AG04450 (cell line): ENCODE data around the gene STAB2. TPM values are rescaled to one million over a fixed set of nuclear protein-coding genes. Genes with fewer than 3 reads are reported as not detected.

Experiments
- CTCF ChIA-PET: fragments of 300-600, 350-600 bp; formaldehyde crosslinking; extraction: SDS; loops from one replicate; lab custom pipeline; 2022; ENCODE audit warnings: antibody characterized with exemption, inconsistent platforms; lab: Charles Lee
- POLR2A ChIA-PET: fragments of 350-600 bp; formaldehyde crosslinking; extraction: SDS; loops from one replicate; lab custom pipeline; 2021; ENCODE audit warnings: antibody characterized with exemption, inconsistent platforms; lab: Yijun Ruan, JAX
- DNase-seq: peaks from one replicate; pipeline ENCODE4 v3.0.0-alpha.2; 2011; ENCODE audit warnings: low read depth, low spot score
- H3K27ac ChIP-seq: one replicate; pipeline ENCODE4 v1.5.1; 2012; ENCODE audit warnings: low read depth, low read length, control low read depth
- H3K27me3 ChIP-seq: one replicate; pipeline ENCODE4 v1.6.0; 2012; ENCODE audit warnings: low read length; ENCODE audit not compliant: control insufficient read depth, insufficient read depth
- H3K4me3 ChIP-seq: 2 replicates; pipeline ENCODE4 v1.5.1; 2011; ENCODE audit warnings: mild to moderate bottlenecking, low read depth, low read length, control low read depth
- H3K9me3 ChIP-seq: 2 replicates; pipeline ENCODE4 v1.5.1; 2012; ENCODE audit warnings: low read length; ENCODE audit not compliant: control insufficient read depth, insufficient read depth
- polyA plus RNA-seq: library from polyadenylated mRNA; depleted of rRNA; stranded (reverse); fragments of >200 nt; gene quantifications from 2 replicates; pipeline ENCODE4 v1.2.3, GENCODE V29; 2011
- TF ChIP-seq, protein P1 (sequence below): IDR thresholded peaks from 2 replicates; pipeline ENCODE4 v1.5.1; 2011; ENCODE audit warnings: low read depth, low read length, control low read depth, inconsistent platforms

Gene STAB2
- polyA plus RNA-seq, 1 experiment: not detected

DNA sequence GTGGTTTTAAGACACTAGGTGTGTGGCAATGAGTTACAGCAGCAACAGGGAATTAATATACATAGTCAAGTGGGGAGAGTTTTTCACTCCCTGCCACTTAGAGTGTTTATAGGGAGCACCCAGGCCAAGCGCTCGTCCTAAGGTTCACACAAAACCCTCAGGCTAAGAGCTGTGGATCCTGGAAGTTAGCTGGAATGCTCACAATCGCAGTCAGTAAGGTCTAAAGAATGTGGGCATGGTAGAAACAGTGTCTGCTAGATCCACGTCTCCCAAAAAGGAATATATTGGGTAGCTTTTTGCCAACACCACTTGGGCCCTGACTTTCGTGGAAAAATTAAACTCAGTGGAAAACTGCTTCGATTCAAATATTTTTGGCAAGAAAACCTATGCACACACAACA lies 36.6 kb downstream of the STAB2 start:
- no peak overlapping the region for H3K27ac ChIP-seq
- POLR2A ChIA-PET: no interaction called here
- TF ChIP-seq, protein P1, sequence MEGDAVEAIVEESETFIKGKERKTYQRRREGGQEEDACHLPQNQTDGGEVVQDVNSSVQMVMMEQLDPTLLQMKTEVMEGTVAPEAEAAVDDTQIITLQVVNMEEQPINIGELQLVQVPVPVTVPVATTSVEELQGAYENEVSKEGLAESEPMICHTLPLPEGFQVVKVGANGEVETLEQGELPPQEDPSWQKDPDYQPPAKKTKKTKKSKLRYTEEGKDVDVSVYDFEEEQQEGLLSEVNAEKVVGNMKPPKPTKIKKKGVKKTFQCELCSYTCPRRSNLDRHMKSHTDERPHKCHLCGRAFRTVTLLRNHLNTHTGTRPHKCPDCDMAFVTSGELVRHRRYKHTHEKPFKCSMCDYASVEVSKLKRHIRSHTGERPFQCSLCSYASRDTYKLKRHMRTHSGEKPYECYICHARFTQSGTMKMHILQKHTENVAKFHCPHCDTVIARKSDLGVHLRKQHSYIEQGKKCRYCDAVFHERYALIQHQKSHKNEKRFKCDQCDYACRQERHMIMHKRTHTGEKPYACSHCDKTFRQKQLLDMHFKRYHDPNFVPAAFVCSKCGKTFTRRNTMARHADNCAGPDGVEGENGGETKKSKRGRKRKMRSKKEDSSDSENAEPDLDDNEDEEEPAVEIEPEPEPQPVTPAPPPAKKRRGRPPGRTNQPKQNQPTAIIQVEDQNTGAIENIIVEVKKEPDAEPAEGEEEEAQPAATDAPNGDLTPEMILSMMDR: no peak
- no peaks in the 10 kb centered on the region for H3K9me3 ChIP-seq
- H3K27me3 ChIP-seq: no peaks in the 10 kb centered on the region
- DNase-seq: no peak
- CTCF ChIA-PET: no interaction called here
- no peak overlapping the region for H3K4me3 ChIP-seq

DNA sequence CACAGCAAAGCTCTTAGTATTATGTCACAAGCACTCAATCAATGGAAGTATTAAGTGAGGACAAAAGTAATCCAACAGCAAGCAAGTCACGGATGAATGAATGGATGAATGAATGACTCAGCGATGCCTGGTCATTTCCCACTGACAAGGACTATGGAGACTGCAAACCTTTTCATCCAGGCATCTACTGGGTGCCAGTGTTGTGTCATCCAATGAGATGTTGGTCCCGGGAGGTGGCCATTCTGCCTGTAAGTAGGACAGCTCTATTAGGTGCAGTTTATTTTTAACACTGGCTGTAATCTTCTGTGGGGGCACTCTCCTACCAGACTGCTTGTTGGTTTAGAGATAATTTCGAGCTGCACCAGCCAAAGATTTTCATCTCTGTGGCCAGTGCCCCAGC lies 39.4 kb downstream of the STAB2 start:
- TF ChIP-seq, protein P1: peak; percentile 28; the same call in 1 of the 2 replicates
- CTCF ChIA-PET: interaction anchor here (0.9 kb wide), 1 partner anchor 244 kb away, joined by 4 read pairs; no protein-coding TSS in a partner anchor
- no peak overlapping the region for H3K4me3 ChIP-seq
- no peak for DNase-seq
- H3K27ac ChIP-seq: no peak overlapping the region
- no peaks in the 10 kb centered on the region for H3K9me3 ChIP-seq
- POLR2A ChIA-PET: no interaction called here
- H3K27me3 ChIP-seq: peaks cover 1% of the 10 kb centered on the region

DNA sequence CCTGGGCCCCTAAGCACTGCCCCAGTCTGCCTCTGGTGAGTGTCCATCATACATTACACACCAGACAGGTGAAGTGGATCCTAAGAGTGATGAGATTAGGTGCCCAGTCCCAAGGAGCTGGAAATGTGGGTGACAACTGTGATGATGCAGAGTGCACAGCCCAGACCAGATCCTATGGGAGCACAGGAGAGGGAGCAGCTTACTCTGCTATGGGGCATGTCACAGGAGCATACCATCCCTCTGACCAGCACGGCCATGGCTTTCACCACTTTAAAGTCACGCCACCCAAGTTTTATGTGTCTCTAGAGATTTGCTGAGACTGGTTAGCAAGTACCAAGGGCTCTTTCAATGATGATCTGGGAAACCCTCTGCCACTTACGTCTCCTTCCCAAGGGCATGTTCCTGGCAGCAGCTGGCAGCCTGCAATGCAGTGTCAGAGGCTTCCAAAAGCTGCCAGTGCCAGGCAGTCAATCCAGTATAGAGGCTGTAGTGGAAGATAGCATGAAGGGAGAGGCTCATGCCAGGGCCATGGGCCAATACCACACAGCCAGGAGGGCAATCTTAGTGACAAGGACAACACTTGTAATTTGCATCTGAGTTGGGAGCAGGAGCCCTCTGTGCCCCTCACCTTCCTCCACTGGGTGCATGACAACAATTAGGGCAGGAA lies 40.2 kb downstream of the STAB2 start:
- peaks cover 3% of the 10 kb centered on the region for H3K27me3 ChIP-seq
- H3K9me3 ChIP-seq: no peaks in the 10 kb centered on the region; the same call in 1 of the 2 replicates
- ChIA-PET POLR2A (no interaction called here), CTCF (no interaction called here)
- TF ChIP-seq, protein P1: no peak
- no peak for DNase-seq
- no peak overlapping the region for H3K4me3 ChIP-seq
- H3K27ac ChIP-seq: no peak overlapping the region

DNA sequence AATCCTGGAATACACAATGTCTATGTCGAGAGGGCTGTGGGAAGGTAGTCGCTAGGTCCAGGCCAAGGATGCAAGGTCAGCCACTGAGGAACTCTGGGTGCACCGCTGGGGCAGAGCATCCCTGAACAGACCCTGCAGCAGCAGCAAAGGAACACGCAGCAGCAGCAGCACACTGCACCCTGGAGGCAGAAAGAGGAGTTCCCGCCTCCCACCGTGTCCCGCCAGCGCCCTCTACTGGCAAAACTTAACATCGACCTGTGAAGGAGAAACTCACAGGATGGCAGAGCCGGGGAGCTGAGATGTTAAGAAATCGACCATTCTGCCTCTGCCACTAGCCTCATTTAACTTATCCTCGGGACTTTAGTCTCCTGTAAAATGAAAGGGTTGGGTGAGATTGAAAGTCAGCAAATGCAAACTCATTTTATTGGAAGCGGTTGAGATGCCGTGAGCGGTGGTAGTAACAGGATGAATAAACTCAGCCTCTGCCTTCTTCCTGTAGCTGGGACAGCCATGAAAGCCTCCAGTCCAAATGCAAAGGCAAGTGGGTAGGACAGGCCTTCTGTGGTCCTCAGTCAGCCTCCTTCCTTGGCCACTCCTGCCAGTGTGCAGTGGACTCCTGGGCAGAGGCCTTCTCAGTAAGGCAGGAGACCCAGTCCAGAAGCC lies 45.6 kb downstream of the STAB2 start:
- DNase-seq: no peak
- ChIA-PET POLR2A (no interaction called here), CTCF (interaction anchor here (0.7 to 1.9 kb wide), 5 partner anchors 8 to 238 kb away, joined by 3 to 7 read pairs (median 5); no protein-coding TSS in a partner anchor)
- TF ChIP-seq, protein P1: peak; percentile 78
- H3K27ac ChIP-seq: no peak overlapping the region
- no peak overlapping the region for H3K4me3 ChIP-seq
- H3K9me3 ChIP-seq: peaks cover 3% of the 10 kb centered on the region; the same call in 1 of the 2 replicates
- peaks cover 3% of the 10 kb centered on the region for H3K27me3 ChIP-seq

DNA sequence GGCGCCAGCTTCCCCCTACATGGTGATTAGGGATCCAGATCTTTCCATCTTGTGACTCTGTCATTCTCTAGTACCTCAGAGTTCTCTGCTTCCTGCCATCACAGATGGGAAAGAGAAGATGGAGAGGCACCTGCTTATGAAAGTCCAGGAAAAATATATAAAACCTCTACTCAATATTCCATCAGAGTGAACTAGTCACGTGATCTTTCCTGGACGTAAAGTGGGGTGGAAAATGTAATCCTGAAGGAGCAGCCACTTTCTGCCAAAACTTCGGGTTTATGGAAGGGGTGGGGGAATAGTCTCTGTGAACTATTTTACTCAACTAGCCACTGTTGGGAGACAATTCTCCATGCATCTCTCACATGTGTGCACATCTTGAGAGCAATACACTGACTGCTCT lies 47.7 kb downstream of the STAB2 start:
- peaks cover 3% of the 10 kb centered on the region for H3K27me3 ChIP-seq
- TF ChIP-seq, protein P1: no peak
- peaks cover 3% of the 10 kb centered on the region; the same call in 1 of the 2 replicates for H3K9me3 ChIP-seq
- H3K4me3 ChIP-seq: no peak overlapping the region
- CTCF ChIA-PET: no interaction called here
- no peak overlapping the region for H3K27ac ChIP-seq
- no peak for DNase-seq
- POLR2A ChIA-PET: no interaction called here
